ENCODE data around the gene RAB40B. TPM values are rescaled to one million over a fixed set of nuclear protein-coding genes. Genes with fewer than 3 reads are reported as not detected.

The RAB40B gene
- total RNA-seq, 1 donor from 2014 or later = 6.7 TPM

DNA sequence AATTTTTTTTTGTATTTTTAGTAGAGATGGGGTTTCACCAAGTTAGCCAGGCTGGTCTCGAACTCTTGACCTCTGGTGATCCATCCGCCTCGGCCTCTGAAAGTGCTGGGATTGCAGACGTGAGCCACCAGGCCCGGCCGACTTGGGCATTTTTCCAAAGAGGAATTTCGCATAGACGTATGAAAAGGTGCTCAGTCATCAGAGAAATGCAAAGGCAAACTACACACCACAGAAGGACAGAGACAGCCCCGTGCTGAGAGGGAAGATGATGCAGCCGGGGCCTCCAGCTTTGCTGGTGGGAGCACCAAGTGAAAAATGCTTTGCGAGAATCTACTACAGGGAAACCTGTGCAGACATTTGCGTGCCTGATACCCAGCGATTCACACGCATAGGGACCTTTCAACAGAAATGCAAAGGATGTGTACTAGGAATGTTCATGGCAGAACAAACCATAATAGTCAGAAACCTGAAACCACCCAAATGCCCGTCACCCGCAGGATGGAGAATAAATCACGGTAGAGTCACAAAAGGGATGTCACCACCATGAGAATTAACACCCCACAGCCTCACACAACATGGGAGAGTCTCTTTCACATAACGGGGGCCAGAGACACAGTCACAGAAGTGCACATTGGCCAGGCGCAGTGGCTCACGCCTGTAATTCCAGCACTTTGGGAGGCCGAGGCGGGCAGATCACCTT, 5.2 kb downstream of the RAB40B start:
- DNase-seq (ENCODE audit: extremely low read depth, low read depth, low spot score) = no peak

DNA sequence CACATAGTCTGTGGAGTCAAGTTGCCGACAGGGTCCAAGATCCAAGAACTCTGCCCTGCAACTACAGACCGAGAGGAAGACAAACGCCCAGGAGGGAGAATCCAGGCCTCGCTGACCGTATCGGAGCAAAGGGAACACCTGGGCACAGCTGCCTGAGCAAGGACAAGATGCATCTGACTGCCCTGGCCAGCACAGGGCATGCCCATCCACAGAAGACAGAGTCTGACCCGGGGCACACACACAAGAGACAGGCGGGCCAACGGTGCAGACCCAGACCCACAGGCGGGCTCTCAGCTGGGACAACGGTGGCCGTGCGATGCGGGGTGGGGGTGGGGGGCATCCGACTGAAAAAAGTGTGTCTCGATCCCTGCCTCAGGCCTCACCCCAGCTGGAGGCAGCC, 6.2 kb downstream of the RAB40B start:
- no peak for DNase-seq (ENCODE audit: extremely low read depth, low read depth, low spot score)

DNA sequence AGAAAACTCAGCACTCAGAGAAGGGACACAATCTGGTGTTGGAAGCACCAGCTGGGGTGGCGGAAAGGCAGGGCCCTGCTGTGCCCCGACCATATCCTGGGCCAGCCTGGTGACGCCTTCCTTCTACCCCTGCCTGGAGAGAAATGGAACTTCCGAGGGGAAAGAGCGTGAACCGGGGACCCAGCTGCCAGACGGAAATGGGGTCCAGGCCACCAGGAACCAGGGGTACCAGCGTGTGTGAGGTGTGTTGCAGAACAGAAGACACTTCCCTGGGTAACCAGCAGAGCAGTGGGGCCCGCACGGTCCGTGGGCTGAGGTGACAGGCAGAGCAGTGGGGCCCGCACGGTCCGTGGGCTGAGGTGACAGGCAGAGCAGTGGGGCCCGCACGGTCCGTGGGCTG, 6.8 kb downstream of the RAB40B start:
- no peak for DNase-seq (ENCODE audit: extremely low read depth, low read depth, low spot score)

GRCh38 chr17:82690786-82691489, 7.6 kb downstream of the RAB40B start:
- no peak for DNase-seq (ENCODE audit: extremely low read depth, low read depth, low spot score)

GRCh38 chr17:82689077-82689476, 9.4 kb downstream of the RAB40B start:
- no peak for DNase-seq (ENCODE audit: extremely low read depth, low read depth, low spot score)

DNA sequence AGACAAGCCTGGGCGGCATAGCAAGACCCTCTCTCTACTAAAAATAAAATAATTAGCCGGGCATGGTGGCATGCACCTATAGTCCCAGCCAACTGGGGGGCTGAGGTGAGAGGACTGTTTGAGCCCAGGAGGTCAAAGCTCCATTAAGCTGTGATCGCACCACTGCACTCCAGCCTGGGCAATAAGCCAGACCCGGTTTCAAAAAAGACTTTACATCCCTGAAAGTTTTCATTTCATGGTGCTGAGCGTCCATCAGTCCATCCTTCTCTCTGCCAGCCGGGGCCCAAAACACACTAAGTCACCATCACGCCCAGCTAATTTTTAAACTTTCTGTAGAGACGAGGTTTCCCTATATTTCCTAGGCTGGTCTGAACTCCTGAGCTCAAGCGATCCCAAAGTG, 10.6 kb downstream of the RAB40B start:
- DNase-seq (ENCODE audit: extremely low read depth, low read depth, low spot score) = no peak

GRCh38 chr17:82687375-82687861, 11.1 kb downstream of the RAB40B start:
- DNase-seq (ENCODE audit: extremely low read depth, low read depth, low spot score) = no peak

DNA sequence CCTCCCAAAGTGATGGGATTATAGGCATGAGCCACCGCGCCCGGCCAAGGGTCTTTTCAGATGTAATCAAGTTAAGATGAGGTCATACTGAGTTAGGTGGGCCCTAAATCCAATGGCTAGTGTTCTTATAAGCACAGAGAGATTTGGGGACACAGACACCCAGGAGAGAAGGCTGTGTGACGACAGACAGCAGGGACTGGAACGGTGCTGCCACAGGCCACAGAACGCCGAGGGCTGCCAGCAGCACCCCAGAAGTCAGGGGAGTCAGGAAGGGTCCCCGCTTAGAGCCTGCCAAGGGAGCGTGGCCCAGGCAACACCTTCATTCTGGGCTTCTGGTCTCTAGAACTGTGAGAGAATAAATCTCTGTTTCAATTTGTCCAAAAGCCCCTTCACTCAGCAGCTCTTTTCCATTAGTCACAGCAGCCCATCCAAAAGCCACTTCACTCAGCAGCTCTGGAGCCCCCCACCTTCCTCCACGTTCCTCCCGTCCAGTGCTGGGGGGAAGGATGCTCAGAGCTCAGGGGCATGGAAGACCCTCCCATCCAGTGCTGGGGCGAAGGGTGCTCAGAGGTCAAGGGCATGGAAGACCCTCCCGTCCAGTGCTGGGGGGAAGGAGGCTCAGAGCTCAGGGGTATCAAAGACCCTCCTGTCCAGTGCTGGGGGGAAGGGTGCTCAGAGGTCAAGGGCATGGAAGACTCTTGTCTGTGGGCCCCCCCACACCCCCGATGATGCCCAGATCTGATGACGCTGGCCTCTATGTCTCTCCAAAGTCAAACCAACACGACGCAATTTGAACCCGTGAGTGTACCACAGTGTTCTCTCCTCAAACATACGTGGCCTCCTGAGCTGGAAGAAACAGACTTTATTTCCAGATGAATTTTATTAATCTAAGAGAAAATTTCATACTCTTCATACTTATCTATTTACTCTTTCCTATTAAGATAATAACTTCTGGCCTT, 11.9 kb downstream of the RAB40B start:
- DNase-seq (ENCODE audit: extremely low read depth, low read depth, low spot score) = no peak

- no peak for DNase-seq (ENCODE audit: extremely low read depth, low read depth, low spot score)
Observed at GRCh38 chr17:82685291-82685690, 13.2 kb downstream of the RAB40B start.

DNA sequence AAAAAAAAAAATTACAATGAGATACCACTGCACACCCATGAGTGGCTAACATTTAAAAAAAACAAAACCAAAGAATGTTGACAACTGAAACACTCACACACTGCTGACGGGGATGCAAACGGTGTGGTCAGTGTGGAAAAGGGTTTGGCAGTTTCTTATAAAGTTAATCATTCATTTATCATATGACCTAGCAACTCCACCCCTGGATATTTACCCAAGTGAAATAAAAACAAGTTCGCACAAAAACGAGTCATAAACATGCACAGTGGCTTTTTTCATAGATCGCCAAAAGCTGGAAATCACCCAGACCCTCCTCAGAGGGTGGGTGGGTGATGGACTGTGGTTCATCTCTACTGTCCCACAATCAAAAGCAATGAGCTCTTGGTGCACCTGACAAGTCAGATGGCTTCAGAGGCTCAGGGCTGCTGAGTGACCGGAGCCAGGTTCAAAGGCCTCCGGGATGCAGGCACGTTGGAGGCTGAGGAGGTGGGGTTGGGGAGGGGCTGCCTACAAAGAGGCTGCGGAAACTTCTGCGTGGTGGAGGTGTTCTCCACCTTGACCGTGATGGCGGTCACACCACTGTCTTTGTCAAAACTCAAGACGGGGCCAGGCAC, 14.2 kb downstream of the RAB40B start:
- DNase-seq (ENCODE audit: extremely low read depth, low read depth, low spot score) = no peak

- no peak for DNase-seq (ENCODE audit: extremely low read depth, low read depth, low spot score)
Observed at GRCh38 chr17:82683534-82683933, 15.0 kb downstream of the RAB40B start.

DNA sequence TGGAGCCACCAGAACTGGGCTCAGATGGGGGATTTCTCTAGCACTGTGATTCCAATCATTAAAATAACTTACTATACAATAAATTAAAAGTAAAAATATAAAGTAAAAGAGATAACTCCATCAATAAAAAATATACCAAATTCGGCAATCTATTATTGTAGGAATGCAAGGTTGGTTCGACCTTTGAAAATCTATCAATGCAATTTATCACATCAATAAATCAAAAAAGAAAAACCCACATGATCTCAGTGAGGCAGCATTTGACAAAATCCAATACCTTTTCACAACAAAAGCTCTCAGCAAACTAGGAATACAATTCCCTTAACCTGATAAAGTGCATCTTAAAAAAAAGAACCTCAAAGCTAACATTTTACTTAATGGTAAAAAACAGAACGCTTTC, 17.0 kb downstream of the RAB40B start:
- no peak for DNase-seq (ENCODE audit: extremely low read depth, low read depth, low spot score)

- DNase-seq (ENCODE audit: extremely low read depth, low read depth, low spot score) = no peak
Observed at GRCh38 chr17:82679586-82680465, 18.7 kb downstream of the RAB40B start.

DNA sequence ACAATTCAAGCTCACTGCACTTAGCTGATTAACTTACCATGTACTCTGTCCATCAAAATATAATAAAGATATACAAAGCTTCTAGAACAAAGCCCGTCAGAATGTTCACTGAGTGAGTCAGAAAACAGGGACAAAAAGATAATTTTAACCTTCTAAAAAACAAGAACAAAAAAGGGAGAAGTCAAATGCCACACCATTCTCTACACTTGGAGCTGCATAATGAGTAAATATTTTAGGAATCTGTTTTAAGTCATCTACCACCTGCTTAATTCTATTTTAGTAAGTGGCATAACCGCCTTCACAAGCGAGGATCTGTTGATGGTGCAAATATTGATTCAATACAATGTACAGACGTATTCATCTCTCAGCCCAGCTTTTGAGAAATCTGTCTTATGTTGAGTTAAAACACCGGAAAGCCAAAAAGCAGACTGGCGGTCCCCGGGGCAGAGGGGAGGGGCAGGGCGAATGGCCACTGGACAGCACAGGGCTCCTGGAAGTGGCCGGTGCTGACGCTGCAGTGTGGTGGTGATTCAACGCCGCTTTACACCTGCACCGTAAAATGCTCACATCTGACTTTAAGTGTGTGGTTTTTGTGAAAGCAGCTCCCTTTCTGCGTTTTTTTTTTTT, 20.1 kb downstream of the RAB40B start:
- no peak for DNase-seq (ENCODE audit: extremely low read depth, low read depth, low spot score)

GRCh38 chr17:82677353-82677925, 21.1 kb downstream of the RAB40B start:
- DNase-seq (ENCODE audit: extremely low read depth, low read depth, low spot score) = no peak

DNA sequence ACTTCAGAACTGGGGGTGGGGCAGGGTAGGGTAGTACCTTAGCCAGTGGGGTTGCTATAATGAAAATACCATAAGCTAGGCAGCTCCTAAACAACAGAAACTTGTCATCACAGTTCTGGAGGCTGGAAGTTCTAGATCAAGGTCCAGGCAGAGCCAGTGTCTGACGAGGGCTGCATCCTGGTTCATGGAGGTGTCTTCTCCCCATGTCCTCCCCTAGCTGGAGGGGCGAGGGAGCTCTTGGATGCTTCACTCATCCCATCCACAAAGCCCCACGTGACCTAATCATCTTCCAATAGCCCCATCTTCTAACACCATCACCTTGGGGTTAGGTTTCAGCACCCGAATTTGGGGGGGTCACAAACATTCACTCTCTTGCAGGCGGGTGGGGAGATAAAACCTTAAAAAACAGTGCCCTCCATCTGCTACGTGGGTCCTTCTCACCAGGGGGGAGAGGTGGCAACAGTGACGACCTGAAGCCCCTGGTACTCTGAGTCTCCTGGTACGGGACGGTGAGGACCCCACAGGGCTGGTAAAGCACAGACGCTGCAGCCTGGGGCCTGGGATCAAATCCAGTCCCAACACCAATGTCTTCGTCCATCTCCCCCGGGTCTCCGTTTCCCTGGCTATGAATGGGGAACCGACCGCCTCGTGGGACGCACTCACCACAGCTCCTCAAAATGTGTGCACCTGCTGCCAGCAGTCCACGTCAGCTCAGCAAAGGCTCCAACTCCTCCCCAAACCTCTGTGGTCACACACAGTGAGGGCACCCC, 22.8 kb downstream of the RAB40B start:
- no peak for DNase-seq (ENCODE audit: extremely low read depth, low read depth, low spot score)

- no peak for DNase-seq (ENCODE audit: extremely low read depth, low read depth, low spot score)
Observed at GRCh38 chr17:82674656-82675475, 23.6 kb downstream of the RAB40B start.
